Vagina (tissue), 2 donors: ENCODE data around the gene ADAM22.

Experiments used
- POLR2A ChIP-seq, 2 donors: fragments of 450-650 bp; IDR thresholded peaks; one replicate each; pipeline ENCODE4 v1.6.1; 2017; ENCODE audit warnings: antibody characterized with exemption in 2 of 2, mild to moderate bottlenecking in 2 of 2, moderate library complexity in 2 of 2
- POLR2AphosphoS5 ChIP-seq, 2 donors: sonication (generic); formaldehyde crosslinking; IDR thresholded peaks; one replicate each; pipeline ENCODE4 v1.9.0; 2017; ENCODE audit warnings: antibody characterized with exemption in 2 of 2, mild to moderate bottlenecking in 2 of 2, low read depth in 1 of 2; ENCODE audit not compliant: insufficient read depth in 1 of 2
- TF ChIP-seq, protein P1 (sequence below), 3 experiments: fragments of 450-650 bp in 2 of 3; fragments of 200-600 bp in 1 of 3; sonication (generic) in 1 of 3; IDR thresholded peaks; one replicate each; pipeline ENCODE4 v1.5.1; 2017 to 2019; ENCODE audit warnings: antibody characterized with exemption in 3 of 3, mild to moderate bottlenecking in 2 of 3, moderate library complexity in 2 of 3

- TF ChIP-seq, protein P1, sequence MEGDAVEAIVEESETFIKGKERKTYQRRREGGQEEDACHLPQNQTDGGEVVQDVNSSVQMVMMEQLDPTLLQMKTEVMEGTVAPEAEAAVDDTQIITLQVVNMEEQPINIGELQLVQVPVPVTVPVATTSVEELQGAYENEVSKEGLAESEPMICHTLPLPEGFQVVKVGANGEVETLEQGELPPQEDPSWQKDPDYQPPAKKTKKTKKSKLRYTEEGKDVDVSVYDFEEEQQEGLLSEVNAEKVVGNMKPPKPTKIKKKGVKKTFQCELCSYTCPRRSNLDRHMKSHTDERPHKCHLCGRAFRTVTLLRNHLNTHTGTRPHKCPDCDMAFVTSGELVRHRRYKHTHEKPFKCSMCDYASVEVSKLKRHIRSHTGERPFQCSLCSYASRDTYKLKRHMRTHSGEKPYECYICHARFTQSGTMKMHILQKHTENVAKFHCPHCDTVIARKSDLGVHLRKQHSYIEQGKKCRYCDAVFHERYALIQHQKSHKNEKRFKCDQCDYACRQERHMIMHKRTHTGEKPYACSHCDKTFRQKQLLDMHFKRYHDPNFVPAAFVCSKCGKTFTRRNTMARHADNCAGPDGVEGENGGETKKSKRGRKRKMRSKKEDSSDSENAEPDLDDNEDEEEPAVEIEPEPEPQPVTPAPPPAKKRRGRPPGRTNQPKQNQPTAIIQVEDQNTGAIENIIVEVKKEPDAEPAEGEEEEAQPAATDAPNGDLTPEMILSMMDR (IDR thresholded peaks at IDR 0.05): no peak
- TF ChIP-seq POLR2A (IDR thresholded peaks at IDR 0.05) (no peak), POLR2AphosphoS5 (IDR thresholded peaks at IDR 0.05; ENCODE audit: insufficient read depth in 1 of 2, low read depth in 1 of 2) (no peak)
These were observed 278.9 kb downstream of the ADAM22 start for GRCh38 chr7:88212918-88213317.
